NOMO-1 treated with DMSO at 0.1 percent for 48 hours (cell line): ENCODE measurements around the gene BRCA1.
"Not testable (repeated sequence)": the region's sequence is repeated elsewhere in the genome, so short reads cannot be mapped to it uniquely, and the experiment has no call there.

Experiments
- DNase-seq: peaks from one replicate; lab custom pipeline; 2025; ENCODE audit not compliant: unreplicated experiment; lab: John Stamatoyannopoulos, UW

Gene BRCA1

DNA sequence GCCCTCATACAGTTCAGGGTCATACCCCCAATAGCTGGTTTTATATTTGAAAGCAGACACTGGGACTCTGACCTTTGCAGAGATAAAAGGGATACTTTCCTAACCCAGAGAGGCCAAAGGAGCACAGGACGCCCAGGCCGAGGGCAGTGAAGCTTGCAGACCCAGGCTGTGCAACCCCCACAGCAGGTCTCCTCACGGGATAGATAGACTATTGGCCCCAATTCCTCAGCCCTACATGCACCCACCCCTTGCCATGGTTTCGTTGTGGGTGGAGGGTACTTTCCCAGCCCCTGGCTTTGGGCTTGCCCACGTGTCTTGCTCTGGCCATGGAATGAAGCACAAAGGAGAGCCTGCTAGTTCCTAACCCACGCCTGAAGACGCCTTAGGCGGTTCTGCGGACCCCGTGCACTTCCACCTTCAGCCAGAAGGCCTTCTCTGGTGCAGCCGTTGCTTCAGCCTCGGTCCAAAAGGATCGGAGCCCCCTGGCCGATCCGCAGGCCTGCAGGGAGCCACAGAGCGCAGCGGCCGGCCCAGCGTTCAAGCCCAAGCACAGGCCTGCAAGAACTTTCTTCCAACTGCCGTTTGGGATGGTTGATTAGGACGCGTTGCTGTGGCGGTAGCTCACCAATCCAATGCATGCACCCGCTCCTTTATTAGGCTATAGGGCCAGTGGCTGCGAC is 9.8 kb upstream of the BRCA1 start:
- DNase-seq: no peak

DNA sequence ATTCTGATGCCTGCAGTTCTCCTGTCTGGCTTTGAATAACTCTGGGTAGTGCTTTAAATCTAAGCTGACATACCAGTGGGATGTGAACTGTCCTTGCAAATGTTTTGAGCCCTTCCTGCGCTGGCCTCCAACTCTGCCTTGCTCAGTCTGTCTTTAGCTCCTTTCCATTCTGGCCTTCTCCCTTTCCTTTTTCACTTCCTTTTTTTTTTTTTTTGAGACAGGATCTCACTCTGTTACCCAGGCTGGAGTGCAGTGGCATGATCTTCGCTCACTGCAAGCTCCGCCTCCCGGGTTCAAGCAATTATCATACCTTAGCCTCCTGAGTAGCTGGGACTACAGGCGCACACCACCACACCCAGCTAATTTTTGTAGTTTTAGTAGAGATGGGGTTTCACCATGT is 8.3 kb upstream of the BRCA1 start:
- peak; percentile 5 for DNase-seq

DNA sequence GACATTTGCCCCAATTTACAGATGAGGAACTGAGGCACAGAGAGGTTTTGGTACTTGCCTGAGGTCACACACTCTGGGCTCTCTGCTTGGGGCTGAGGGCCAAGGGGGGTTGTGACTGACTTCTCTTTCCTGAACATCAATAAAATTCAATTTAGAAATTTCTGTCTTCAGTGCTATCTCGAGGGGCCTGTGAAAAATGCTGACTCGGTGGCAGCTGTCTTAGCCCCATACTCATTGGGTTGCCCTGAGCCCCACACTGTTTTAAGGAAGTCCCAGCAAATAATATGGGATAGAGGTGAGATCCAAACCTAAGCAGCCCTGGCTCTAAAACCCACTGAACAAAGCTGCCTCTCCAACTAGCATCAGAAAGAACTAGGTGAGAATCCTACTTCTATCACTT is 7.0 kb upstream of the BRCA1 start:
- no peak for DNase-seq

- no peak for DNase-seq
These were observed 4.5 kb upstream of the BRCA1 start for GRCh38 chr17:43129671-43130010.

DNA sequence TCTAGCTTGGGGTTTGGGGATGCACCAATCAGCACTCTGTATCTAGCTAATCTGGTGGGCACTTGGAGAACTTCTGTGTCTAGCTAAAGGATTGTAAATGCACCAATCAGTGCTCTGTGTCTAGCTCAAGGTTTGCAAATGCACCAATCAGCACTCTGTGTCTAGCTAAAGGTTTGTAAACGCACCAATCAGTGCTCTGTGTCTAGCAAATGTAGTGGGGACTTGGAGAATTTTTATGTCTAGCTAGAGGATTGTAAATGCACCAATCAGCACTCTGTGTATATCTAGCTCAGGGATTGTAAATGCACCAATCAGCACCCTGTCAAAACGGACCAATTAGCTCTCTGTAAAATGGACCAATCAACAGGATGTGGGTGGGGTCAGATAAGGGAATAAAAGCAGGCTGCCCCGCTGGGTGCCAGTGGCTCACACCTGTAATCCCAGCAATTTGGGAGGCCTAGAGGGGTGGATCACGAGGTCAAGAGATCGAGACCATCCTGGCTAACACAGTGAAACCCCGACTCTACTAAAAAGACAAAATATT is 2.2 kb upstream of the BRCA1 start:
- not testable (repeated sequence) for DNase-seq

GRCh38 chr17:43126911-43127290 is 1.7 kb upstream of the BRCA1 start:
- DNase-seq: no peak

DNA sequence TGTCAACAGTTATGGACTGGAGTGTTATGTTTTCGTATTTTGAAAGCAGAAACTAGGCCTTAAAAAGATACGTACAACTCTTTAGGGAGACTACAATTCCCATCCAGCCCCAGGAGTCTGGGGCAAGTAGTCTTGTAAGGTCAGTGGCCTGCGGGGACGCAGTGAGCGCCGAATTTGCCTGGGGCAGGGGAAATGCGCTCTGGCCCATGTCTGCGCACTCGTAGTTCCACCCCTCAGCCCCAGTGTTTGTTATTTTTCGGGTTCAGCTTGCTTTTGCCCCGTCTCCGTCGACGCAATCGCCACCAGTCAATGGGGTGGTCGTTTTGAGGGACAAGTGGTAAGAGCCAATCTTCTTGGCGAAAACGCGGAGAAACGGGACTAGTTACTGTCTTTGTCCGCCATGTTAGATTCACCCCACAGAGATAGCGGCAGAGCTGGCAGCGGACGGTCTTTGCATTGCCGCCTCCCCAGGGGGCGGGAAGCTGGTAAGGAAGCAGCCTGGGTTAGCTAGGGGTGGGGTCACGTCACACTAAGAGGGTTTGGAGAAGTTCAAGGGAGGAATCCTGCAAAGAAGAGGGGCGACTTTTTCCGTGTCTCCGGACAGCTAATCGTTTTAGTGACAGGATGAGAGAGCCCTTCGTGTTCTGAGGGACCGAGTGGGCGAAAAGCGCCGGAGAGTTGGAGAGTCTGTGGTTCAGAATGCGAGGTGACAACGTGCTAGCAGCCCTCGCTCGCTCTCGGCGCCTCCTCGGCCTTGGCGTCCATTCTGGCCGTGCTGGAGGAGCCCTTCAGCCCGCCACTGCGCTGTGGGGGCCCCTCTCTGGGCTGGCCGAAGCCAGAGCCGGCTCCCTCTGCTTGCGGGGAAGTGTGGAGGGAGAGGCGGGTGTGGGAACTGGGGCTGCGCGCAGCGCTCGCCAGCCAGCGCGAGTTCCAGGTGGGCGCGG is 1.1 kb upstream of the BRCA1 start:
- DNase-seq: peak; percentile 32

- no peak for DNase-seq
These were observed 6.2 kb downstream of the BRCA1 start for GRCh38 chr17:43118679-43119615.

DNA sequence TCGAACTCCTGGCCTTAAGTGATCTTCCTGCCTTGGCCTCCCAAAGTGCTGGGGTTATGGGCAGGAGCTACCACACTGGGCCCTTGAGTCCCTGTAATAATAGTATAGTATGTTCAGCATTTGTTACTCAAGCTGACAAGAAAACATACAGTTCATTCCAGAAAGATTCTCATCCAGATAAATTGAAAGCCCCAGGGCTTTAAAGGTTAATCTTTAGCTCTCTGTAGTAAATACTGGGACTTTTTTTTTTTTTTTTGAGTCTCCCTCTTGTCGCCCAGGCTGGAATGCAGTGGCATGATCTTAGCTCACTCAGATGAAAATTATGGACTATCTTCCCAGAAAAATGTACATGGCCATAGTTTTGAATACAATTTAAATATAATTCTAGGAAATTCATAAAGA is 11.0 kb downstream of the BRCA1 start:
- DNase-seq: no peak

- no peak for DNase-seq
These were observed 18.6 kb downstream of the BRCA1 start for GRCh38 chr17:43106552-43106951.

GRCh38 chr17:43105146-43105545 is 20.0 kb downstream of the BRCA1 start:
- DNase-seq: no peak

GRCh38 chr17:43104665-43105064 is 20.5 kb downstream of the BRCA1 start:
- DNase-seq: no peak

DNA sequence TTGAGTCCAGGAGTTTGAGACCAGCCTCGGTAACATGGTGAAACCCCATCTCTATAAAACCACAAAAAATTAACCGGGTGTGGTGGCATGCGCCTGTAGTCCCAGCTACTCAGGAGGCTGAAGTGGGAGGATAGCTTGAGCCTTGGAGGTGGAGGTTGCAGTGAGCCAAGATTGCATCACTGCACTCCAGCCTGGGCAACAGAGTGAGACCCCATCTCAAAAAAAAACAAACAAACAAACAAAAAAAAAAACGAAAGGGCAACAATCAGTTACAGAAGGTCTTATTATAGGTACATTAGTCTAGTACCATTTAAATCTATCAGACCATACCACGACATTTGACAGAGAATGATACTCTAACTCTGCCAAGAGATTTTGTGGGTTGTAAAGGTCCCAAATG is 29.8 kb downstream of the BRCA1 start:
- not testable (repeated sequence) for DNase-seq

DNA sequence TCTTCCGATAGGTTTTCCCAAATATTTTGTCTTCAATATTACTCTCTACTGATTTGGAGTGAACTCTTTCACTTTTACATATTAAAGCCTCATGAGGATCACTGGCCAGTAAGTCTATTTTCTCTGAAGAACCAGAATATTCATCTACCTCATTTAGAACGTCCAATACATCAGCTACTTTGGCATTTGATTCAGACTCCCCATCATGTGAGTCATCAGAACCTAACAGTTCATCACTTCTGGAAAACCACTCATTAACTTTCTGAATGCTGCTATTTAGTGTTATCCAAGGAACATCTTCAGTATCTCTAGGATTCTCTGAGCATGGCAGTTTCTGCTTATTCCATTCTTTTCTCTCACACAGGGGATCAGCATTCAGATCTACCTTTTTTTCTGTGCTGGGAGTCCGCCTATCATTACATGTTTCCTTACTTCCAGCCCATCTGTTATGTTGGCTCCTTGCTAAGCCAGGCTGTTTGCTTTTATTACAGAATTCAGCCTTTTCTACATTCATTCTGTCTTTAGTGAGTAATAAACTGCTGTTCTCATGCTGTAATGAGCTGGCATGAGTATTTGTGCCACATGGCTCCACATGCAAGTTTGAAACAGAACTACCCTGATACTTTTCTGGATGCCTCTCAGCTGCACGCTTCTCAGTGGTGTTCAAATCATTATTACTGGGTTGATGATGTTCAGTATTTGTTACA is 30.9 kb downstream of the BRCA1 start:
- no peak for DNase-seq

GRCh38 chr17:43092901-43093300 is 32.3 kb downstream of the BRCA1 start:
- no peak for DNase-seq

GRCh38 chr17:43090022-43090421 is 35.1 kb downstream of the BRCA1 start:
- no peak for DNase-seq

DNA sequence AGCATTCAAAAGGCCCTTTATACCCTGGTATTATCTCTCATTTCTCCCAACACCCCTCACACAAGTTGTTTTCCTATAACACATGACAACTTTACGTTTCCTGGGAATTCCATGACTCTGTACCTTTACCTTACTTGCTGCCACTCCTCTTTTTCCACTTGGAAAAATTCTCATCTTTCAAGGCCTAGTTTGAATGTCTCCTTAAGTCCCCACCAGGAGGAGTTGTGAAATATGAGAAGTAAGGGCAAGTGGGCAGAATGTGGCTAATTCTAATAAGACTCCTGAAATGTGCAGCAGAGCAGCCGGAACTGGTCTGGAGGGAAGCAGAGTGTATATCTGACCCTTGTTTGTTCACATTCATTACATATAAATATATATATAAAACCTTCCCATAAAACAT is 39.7 kb downstream of the BRCA1 start:
- no peak for DNase-seq

GRCh38 chr17:43079641-43080302 is 45.4 kb downstream of the BRCA1 start:
- DNase-seq: no peak

DNA sequence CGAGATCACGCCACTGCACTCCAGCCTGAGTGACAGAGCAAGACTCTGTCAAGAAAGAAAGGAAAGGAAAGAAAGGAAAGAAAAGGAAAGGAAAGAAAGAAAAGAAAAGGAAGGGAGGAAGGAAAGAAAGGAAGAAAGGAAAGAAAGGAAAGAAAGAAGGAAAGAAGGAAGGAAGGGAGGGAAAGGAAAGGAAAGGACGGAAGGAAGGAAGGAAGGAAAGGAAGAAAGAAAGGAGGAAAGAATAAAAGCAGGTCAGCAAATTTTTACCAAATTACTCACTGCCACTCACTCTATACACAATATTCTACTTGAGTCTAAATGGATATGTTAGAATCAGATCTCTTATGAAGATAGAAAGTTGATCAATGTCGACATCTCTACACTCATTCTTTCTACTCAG is 50.3 kb downstream of the BRCA1 start:
- no peak for DNase-seq

DNA sequence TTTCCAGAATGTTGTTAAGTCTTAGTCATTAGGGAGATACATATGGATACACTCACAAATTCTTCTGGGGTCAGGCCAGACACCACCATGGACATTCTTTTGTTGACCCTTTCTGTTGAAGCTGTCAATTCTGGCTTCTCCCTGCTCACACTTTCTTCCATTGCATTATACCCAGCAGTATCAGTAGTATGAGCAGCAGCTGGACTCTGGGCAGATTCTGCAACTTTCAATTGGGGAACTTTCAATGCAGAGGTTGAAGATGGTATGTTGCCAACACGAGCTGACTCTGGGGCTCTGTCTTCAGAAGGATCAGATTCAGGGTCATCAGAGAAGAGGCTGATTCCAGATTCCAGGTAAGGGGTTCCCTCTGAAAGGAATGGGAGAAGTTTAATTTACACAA is 54.3 kb downstream of the BRCA1 start:
- no peak for DNase-seq
